ENCODE data around the gene STRADB.

DNA sequence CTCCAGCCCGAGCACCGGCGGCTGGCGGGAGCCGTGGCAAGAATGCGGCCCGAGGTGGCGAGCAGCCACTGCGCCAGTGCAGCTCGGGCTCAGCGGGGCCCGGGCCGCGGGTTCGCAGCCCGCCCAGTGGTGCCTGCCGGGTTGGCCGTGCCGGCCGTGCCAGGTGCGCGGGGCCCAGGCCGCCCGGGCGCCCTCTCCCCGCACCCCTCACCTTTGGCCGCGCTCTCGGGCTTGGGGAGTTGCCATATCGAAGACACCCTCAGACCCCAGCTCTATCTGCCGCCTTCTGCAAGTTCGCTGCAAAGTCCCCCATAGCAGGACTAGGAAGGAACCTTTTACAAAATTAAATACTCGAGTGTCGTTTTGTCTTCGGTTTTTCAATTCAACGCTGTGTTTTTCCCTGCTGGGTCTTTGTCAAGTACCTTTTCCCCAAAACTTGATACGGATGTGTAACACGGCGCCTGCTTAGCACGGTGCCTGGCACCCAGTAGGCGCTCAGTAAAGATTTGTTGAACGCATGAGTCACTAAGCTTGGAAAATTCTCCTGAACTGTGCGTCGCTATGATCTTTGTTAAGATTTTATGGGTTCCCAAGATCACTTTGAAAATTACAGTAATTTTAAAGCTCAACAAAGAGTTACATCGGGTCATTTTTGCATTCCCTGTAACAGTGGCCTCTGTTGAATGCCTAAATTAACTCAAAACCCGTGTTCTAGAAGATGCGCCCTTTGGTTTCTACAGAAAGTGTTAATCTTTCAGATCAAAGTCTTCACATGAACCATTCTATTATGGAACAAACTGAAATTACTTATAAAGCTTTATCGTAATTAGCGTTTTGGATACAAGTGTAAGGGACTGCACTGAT lies 750 bp downstream of the STRADB start:
- TF ChIP-seq EP300 (IDR thresholded peaks at IDR 0.05) (no peak), CTCF (IDR thresholded peaks at IDR 0.05) (no peak)

All from sigmoid colon (tissue), 4 donors.